Loucy (cell line): ENCODE data around the gene ARNT2.

Experiments
- H2AFZ ChIP-seq: fragments of 200-600 bp; sonication (generic); 2 replicates; pipeline ENCODE4 v1.6.0; 2016; ENCODE audit warnings: antibody characterized with exemption, mild to moderate bottlenecking, low read length, moderate library complexity
- H3F3A ChIP-seq: fragments of 200-600 bp; 2 replicates; pipeline ENCODE4 v1.6.0; 2016; ENCODE audit warnings: antibody characterized with exemption, low read depth, mild to moderate bottlenecking
- H3K27me3 ChIP-seq: fragments of 200-600 bp; sonication (generic); 2 replicates; pipeline ENCODE4 v1.6.1; 2014; ENCODE audit warnings: low read length, mild to moderate bottlenecking; ENCODE audit not compliant: insufficient read depth, poor library complexity, severe bottlenecking
- H3K36me3 ChIP-seq: fragments of 200-600 bp; sonication (generic); 2 replicates; pipeline ENCODE4 v1.6.1; 2016; ENCODE audit warnings: low read length; ENCODE audit not compliant: insufficient read depth
- H3K4me1 ChIP-seq: fragments of 200-600 bp; sonication (generic); 2 replicates; pipeline ENCODE4 v1.5.1; 2014; ENCODE audit warnings: low read length, mild to moderate bottlenecking; ENCODE audit not compliant: insufficient read depth, poor library complexity, severe bottlenecking
- H3K4me2 ChIP-seq: fragments of 200-600 bp; sonication (generic); 2 replicates; pipeline ENCODE4 v1.6.0; 2014; ENCODE audit warnings: antibody characterized with exemption, low read length, low read depth, mild to moderate bottlenecking; ENCODE audit not compliant: poor library complexity, severe bottlenecking
- H3K4me3 ChIP-seq: fragments of 200-600 bp; sonication (generic); 2 replicates; pipeline ENCODE4 v1.5.1; 2014; ENCODE audit warnings: low read length, mild to moderate bottlenecking, mixed read lengths; ENCODE audit not compliant: poor library complexity, severe bottlenecking
- H3K79me2 ChIP-seq: fragments of 200-600 bp; sonication (generic); 2 replicates; pipeline ENCODE4 v1.6.1; 2014; ENCODE audit warnings: low read length; ENCODE audit not compliant: insufficient read depth
- H3K9ac ChIP-seq: fragments of 200-600 bp; sonication (generic); 2 replicates; pipeline ENCODE4 v1.6.0; 2014; ENCODE audit warnings: mild to moderate bottlenecking, low read depth, low read length, moderate library complexity; ENCODE audit not compliant: poor library complexity, severe bottlenecking
- H3K9me2 ChIP-seq: fragments of 200-600 bp; sonication (generic); replicated peaks from 2 replicates; pipeline ENCODE4 v1.6.1; 2016; ENCODE audit warnings: low read depth, low read length, mixed read lengths
- H3K9me3 ChIP-seq: fragments of 200-600 bp; sonication (generic); 2 replicates; pipeline ENCODE4 v1.6.1; 2014; ENCODE audit warnings: mild to moderate bottlenecking, antibody characterized with exemption, low read length, low read depth; ENCODE audit not compliant: insufficient read depth
- H4K20me1 ChIP-seq: fragments of 200-600 bp; sonication (generic); 2 replicates; pipeline ENCODE4 v1.6.0; 2014; ENCODE audit warnings: antibody characterized with exemption, low read length, mild to moderate bottlenecking; ENCODE audit not compliant: insufficient read depth, poor library complexity, severe bottlenecking
- CTCF ChIP-seq: fragments of 200-600 bp; sonication (generic); conservative IDR thresholded peaks from 2 replicates; pipeline ENCODE4 v1.5.1; 2014; ENCODE audit warnings: mild to moderate bottlenecking, antibody characterized with exemption, low read length
- EZH2phosphoT487 ChIP-seq: fragments of 200-600 bp; IDR thresholded peaks from 2 replicates; pipeline ENCODE4 v1.6.1; 2018; ENCODE audit warnings: antibody characterized with exemption, mild to moderate bottlenecking, moderate library complexity, borderline replicate concordance

Gene ARNT2

DNA sequence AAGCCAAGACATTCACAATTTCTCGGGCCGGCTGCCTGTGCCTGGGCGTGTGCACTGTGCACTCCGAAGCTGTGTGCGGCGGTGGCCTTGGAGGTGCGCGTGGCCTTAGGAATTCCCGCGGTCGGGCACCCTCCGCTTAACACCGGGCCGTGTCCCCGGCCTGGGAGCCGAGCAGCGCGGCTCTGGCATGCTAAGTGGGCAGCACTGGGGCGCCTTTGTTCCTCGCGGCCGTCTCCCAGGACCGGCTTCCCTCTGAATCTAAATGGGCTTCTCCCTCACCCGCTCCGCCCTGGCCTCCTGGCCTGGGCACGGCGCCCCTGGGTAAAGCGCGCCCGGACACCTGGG is 498 bp upstream of the ARNT2 start:
- Histone ChIP-seq H3K27me3 (no peaks in the 10 kb centered on the region), H4K20me1 (no peaks in the 10 kb centered on the region), H3K9me3 (no peaks in the 10 kb centered on the region), H3K4me3 (no peak overlapping the region), H2AFZ (no peak overlapping the region), H3K4me2 (no peak overlapping the region), H3K4me1 (no peaks in the 10 kb centered on the region), H3F3A (no peaks in the 10 kb centered on the region), H3K9ac (no peak overlapping the region), H3K79me2 (no peaks in the 10 kb centered on the region), H3K9me2 (no peaks in the 10 kb centered on the region), H3K36me3 (no peaks in the 10 kb centered on the region)
- TF ChIP-seq CTCF: no peak
- no peak for TF ChIP-seq EZH2phosphoT487

DNA sequence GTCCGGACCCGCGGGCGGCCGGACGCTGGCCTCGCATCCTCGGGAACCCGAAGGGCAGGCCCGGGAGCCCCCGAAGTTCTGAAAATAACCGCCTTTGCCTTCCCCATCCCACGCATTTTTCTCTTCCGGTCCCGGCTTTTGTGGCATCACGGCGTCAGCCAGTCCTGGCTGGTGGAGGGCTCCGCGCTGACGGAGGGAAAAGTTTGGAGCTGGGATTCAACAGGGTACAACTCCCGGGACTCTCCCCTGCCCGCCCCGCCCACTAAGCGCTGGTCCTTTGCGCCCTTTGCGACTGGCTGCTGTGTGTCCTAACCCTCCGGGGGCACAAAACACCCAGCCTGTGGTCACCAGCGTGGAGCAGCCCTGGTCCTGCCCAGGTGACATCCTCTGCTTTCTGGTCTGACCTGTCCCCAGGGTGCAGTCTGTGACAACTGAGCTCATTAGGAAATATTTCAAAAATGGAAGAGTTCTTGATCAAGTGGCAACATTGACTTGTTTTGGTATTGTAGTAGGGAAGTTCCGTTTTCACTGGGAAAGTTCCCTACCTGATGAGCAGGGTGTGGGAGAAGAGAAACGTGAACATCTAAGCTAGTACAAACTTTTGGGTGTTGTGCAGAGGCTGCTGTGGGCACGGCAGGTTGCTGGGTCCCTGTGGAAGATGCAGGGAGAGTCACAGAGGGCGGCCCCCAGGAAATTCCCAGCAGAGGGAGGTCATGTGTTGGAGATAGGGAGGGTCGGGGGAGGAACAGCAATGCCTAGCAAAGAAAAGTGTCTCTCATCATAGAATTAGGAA is 775 bp downstream of the ARNT2 start:
- Histone ChIP-seq H2AFZ (no peak overlapping the region), H3K9ac (no peak overlapping the region)

GRCh38 chr15:80405554-80405850 is 1.3 kb downstream of the ARNT2 start:
- Histone ChIP-seq H3K4me3 (no peak overlapping the region), H3K9ac (no peak overlapping the region), H2AFZ (no peak overlapping the region)

More for the DNA sequence above, 775 bp downstream of the ARNT2 start:
- no peaks in the 10 kb centered on the region for H3K9me2 ChIP-seq
- no peak overlapping the region for H3K4me2 ChIP-seq
- no peaks in the 10 kb centered on the region for H3K27me3 ChIP-seq
- H4K20me1 ChIP-seq: no peaks in the 10 kb centered on the region
- H3K9me3 ChIP-seq: no peaks in the 10 kb centered on the region; the same call in 1 of the 2 replicates
- H3F3A ChIP-seq: no peaks in the 10 kb centered on the region
- H3K36me3 ChIP-seq: no peaks in the 10 kb centered on the region
- H3K79me2 ChIP-seq: no peaks in the 10 kb centered on the region
- TF ChIP-seq CTCF: no peak
- H3K4me1 ChIP-seq: no peaks in the 10 kb centered on the region
- no peak overlapping the region for H3K4me3 ChIP-seq

More at GRCh38 chr15:80405554-80405850, 1.3 kb downstream of the ARNT2 start:
- Histone ChIP-seq H3K9me3 (no peaks in the 10 kb centered on the region; the same call in 1 of the 2 replicates), H3K27me3 (no peaks in the 10 kb centered on the region), H4K20me1 (no peaks in the 10 kb centered on the region), H3K36me3 (no peaks in the 10 kb centered on the region), H3F3A (no peaks in the 10 kb centered on the region), H3K4me2 (no peak overlapping the region), H3K4me1 (no peaks in the 10 kb centered on the region), H3K79me2 (no peaks in the 10 kb centered on the region), H3K9me2 (no peaks in the 10 kb centered on the region)
- TF ChIP-seq CTCF (no peak), EZH2phosphoT487 (no peak)
